GM12878 (cell line): ENCODE measurements around the gene KCTD17. TPM values are rescaled to one million over a fixed set of nuclear protein-coding genes. Genes with fewer than 3 reads are reported as not detected.

Experiments
- CEBPB ChIP-seq, 2 experiments: fragments of 150-350 bp in 1 of 2; IDR thresholded peaks; 2 replicates each; pipeline ENCODE4 v1.6.1; 2012 to 2014; ENCODE audit warnings: low read depth in 2 of 2, low read length in 2 of 2, borderline replicate concordance in 1 of 2, inconsistent platforms in 1 of 2
- JUNB ChIP-seq: IDR thresholded peaks from 2 replicates; pipeline ENCODE4 v1.6.1; 2016; ENCODE audit warnings: antibody characterized with exemption, mild to moderate bottlenecking
- MEF2A ChIP-seq: IDR thresholded peaks from 2 replicates; pipeline ENCODE4 v1.6.1; 2011; ENCODE audit warnings: low read depth, mild to moderate bottlenecking, low read length, moderate library complexity; ENCODE audit not compliant: insufficient read depth
- NFIC ChIP-seq: IDR thresholded peaks from 2 replicates; pipeline ENCODE4 v1.6.1; 2012; ENCODE audit warnings: low read depth, mild to moderate bottlenecking, inconsistent platforms, low read length, moderate library complexity
- PAX5 ChIP-seq: IDR thresholded peaks from 2 replicates; pipeline ENCODE4 v1.6.1; 2011; ENCODE audit warnings: low read depth, low read length, borderline replicate concordance
- PKNOX1 ChIP-seq: fragments of 450-650 bp; IDR thresholded peaks from 2 replicates; pipeline ENCODE4 v1.6.1; 2016; ENCODE audit warnings: mild to moderate bottlenecking
- POU2F2 ChIP-seq: IDR thresholded peaks from 3 replicates; pipeline ENCODE4 v1.6.1; 2011; ENCODE audit warnings: low read depth, mild to moderate bottlenecking, low read length, borderline replicate concordance
- RBBP5 ChIP-seq: fragments of 200-600 bp; sonication (generic); conservative IDR thresholded peaks from 2 replicates; pipeline ENCODE4 v1.6.1; 2016
- RELB ChIP-seq: fragments of 450-650 bp; IDR thresholded peaks from 2 replicates; pipeline ENCODE4 v1.6.1; 2017; ENCODE audit warnings: low read depth, mild to moderate bottlenecking, moderate library complexity
- SIX5 ChIP-seq: IDR thresholded peaks from 2 replicates; pipeline ENCODE4 v1.6.1; 2011; ENCODE audit warnings: mild to moderate bottlenecking, low read depth, low read length, moderate library complexity; ENCODE audit not compliant: severe bottlenecking
- SP1 ChIP-seq: IDR thresholded peaks from one replicate; pipeline ENCODE4 v1.6.1; 2011; ENCODE audit warnings: low read depth, low read length
- SUPT20H ChIP-seq: IDR thresholded peaks from 2 replicates; pipeline ENCODE4 v1.6.1; 2011; ENCODE audit warnings: low read depth, mild to moderate bottlenecking, low read length, moderate library complexity, borderline replicate concordance; ENCODE audit not compliant: control insufficient read depth
- TARDBP ChIP-seq: IDR thresholded peaks from 2 replicates; pipeline ENCODE4 v1.6.1; 2016; ENCODE audit warnings: borderline replicate concordance
- TCF7 ChIP-seq: IDR thresholded peaks from 2 replicates; pipeline ENCODE4 v1.6.1; 2014; ENCODE audit warnings: antibody characterized with exemption, borderline replicate concordance
- ZSCAN29 ChIP-seq: fragments of 450-650 bp; IDR thresholded peaks from 2 replicates; pipeline ENCODE4 v1.6.1; 2017; ENCODE audit warnings: mild to moderate bottlenecking, moderate library complexity
- ZZZ3 ChIP-seq: IDR thresholded peaks from 2 replicates; pipeline ENCODE4 v1.6.1; 2011; ENCODE audit warnings: low read depth; ENCODE audit not compliant: control insufficient read depth, insufficient read length
- polyA plus RNA-seq, 11 experiments: library from polyadenylated mRNA; depleted of rRNA in 4 of 11; unstranded in 6 of 11; stranded (reverse) in 5 of 11; fragments of >200 nt; fragmentation: Nextera tagmentation in 4 of 11; fragmentation: Illumina TruSeq in 1 of 11; extraction: Ambion mirVana in 4 of 11; extraction: Trizol in 1 of 11; gene quantifications; 1 replicate in 1 of 11; 2 replicates in 10 of 11; pipeline versions ENCODE4 v1.2.1 to v1.2.3, GENCODE V29; 2011 to 2016; ENCODE audit warnings: inconsistent platforms in 2 of 11, missing spikeins in 2 of 11, low read depth in 1 of 11
- total RNA-seq, 4 experiments: library from RNA; depleted of rRNA in 3 of 4; stranded (reverse); fragments of >200 nt in 3 of 4; fragmentation: Illumina TruSeq in 1 of 4; extraction: Trizol in 1 of 4; gene quantifications; 2 replicates each; pipeline versions ENCODE4 v1.2.1 to v1.2.3, GENCODE V29; 2013 to 2021
- TF ChIP-seq, protein P1 (sequence below): IDR thresholded peaks from 2 replicates; pipeline ENCODE4 v1.6.1; 2012; ENCODE audit warnings: mild to moderate bottlenecking, low read depth, low read length
- TF ChIP-seq, protein P2 (sequence below): IDR thresholded peaks from 2 replicates; pipeline ENCODE4 v1.6.1; 2011; ENCODE audit warnings: low read depth, mild to moderate bottlenecking, low read length, moderate library complexity, borderline replicate concordance; ENCODE audit errors: extremely low read depth
- TF ChIP-seq, protein P3 (sequence below): fragments of 150-350 bp; IDR thresholded peaks from 2 replicates; pipeline ENCODE4 v1.6.1; 2016; ENCODE audit warnings: low read depth, low read length

KCTD17 gene
- total and polyA plus RNA-seq, 10 of the 15 experiments (the other 5 are each of a cell fraction or from before 2014, with no cell fraction given), result 0.16 to 18.4 (median 10.1) TPM; not detected in 1

GRCh38 chr22:37060801-37061610 is 9.5 kb downstream of the KCTD17 start (continued):
- TF ChIP-seq RBBP5 (no peak), ZZZ3 (no peak), PKNOX1 (no peak), TCF7 (no peak), POU2F2 (no peak), PAX5 (peak; percentile 37; the same call in 1 of the 2 replicates), JUNB (peak; percentile 76), TARDBP (no peak), SP1 (peak; percentile 42), SUPT20H (no peak), RELB (no peak), SIX5 (no peak), CEBPB (IDR thresholded peaks at IDR 0.05; ENCODE audit: borderline replicate concordance in 1 of 2, low read depth in 2 of 2, low read length in 2 of 2) (no peak), MEF2A (peak; percentile 58; the same call in 1 of the 2 replicates), ZSCAN29 (no peak), NFIC (no peak)
- TF ChIP-seq, protein P1, sequence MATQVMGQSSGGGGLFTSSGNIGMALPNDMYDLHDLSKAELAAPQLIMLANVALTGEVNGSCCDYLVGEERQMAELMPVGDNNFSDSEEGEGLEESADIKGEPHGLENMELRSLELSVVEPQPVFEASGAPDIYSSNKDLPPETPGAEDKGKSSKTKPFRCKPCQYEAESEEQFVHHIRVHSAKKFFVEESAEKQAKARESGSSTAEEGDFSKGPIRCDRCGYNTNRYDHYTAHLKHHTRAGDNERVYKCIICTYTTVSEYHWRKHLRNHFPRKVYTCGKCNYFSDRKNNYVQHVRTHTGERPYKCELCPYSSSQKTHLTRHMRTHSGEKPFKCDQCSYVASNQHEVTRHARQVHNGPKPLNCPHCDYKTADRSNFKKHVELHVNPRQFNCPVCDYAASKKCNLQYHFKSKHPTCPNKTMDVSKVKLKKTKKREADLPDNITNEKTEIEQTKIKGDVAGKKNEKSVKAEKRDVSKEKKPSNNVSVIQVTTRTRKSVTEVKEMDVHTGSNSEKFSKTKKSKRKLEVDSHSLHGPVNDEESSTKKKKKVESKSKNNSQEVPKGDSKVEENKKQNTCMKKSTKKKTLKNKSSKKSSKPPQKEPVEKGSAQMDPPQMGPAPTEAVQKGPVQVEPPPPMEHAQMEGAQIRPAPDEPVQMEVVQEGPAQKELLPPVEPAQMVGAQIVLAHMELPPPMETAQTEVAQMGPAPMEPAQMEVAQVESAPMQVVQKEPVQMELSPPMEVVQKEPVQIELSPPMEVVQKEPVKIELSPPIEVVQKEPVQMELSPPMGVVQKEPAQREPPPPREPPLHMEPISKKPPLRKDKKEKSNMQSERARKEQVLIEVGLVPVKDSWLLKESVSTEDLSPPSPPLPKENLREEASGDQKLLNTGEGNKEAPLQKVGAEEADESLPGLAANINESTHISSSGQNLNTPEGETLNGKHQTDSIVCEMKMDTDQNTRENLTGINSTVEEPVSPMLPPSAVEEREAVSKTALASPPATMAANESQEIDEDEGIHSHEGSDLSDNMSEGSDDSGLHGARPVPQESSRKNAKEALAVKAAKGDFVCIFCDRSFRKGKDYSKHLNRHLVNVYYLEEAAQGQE, result no peak
- TF ChIP-seq, protein P2, sequence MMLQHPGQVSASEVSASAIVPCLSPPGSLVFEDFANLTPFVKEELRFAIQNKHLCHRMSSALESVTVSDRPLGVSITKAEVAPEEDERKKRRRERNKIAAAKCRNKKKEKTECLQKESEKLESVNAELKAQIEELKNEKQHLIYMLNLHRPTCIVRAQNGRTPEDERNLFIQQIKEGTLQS, result no peak
- TF ChIP-seq, protein P3, sequence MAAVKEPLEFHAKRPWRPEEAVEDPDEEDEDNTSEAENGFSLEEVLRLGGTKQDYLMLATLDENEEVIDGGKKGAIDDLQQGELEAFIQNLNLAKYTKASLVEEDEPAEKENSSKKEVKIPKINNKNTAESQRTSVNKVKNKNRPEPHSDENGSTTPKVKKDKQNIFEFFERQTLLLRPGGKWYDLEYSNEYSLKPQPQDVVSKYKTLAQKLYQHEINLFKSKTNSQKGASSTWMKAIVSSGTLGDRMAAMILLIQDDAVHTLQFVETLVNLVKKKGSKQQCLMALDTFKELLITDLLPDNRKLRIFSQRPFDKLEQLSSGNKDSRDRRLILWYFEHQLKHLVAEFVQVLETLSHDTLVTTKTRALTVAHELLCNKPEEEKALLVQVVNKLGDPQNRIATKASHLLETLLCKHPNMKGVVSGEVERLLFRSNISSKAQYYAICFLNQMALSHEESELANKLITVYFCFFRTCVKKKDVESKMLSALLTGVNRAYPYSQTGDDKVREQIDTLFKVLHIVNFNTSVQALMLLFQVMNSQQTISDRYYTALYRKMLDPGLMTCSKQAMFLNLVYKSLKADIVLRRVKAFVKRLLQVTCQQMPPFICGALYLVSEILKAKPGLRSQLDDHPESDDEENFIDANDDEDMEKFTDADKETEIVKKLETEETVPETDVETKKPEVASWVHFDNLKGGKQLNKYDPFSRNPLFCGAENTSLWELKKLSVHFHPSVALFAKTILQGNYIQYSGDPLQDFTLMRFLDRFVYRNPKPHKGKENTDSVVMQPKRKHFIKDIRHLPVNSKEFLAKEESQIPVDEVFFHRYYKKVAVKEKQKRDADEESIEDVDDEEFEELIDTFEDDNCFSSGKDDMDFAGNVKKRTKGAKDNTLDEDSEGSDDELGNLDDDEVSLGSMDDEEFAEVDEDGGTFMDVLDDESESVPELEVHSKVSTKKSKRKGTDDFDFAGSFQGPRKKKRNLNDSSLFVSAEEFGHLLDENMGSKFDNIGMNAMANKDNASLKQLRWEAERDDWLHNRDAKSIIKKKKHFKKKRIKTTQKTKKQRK, result no peak
